GM21447 (cell line): ENCODE data around the gene RASSF8.
A peak's percentile ranks its signal among the peaks of the same experiment; 100 is the strongest.

Experiments used
- ATAC-seq: cut with Tn5 transposase; IDR thresholded peaks from one replicate; pipeline ENCODE4 v1.9.1; 2021; ENCODE audit not compliant: unreplicated experiment

RASSF8 gene

GRCh38 chr12:26122681-26123481 is 164.4 kb downstream of the RASSF8 start:
- ATAC-seq, result no peak

- ATAC-seq, result no peak
Observed at GRCh38 chr12:26123482-26123980, 165.0 kb downstream of the RASSF8 start.

- ATAC-seq, result no peak
Observed at GRCh38 chr12:26124446-26125399, 166.2 kb downstream of the RASSF8 start, which contains the start of gene BHLHE41. BHLHE41 (minus strand) TSS chr12:26125037; CDS start chr12:26124779, 258 bp downstream.

- ATAC-seq, result peak; percentile 31
Observed at GRCh38 chr12:26125400-26126339, 167.2 kb downstream of the RASSF8 start.

- peak; percentile 31 for ATAC-seq
Observed at GRCh38 chr12:26126340-26127284, 168.1 kb downstream of the RASSF8 start.

- ATAC-seq, result no peak
Observed at GRCh38 chr12:26127404-26127803, 168.9 kb downstream of the RASSF8 start.

GRCh38 chr12:26128168-26128567 is 169.7 kb downstream of the RASSF8 start:
- no peak for ATAC-seq
